ENCODE data around the gene COA8.

Gene COA8

DNA sequence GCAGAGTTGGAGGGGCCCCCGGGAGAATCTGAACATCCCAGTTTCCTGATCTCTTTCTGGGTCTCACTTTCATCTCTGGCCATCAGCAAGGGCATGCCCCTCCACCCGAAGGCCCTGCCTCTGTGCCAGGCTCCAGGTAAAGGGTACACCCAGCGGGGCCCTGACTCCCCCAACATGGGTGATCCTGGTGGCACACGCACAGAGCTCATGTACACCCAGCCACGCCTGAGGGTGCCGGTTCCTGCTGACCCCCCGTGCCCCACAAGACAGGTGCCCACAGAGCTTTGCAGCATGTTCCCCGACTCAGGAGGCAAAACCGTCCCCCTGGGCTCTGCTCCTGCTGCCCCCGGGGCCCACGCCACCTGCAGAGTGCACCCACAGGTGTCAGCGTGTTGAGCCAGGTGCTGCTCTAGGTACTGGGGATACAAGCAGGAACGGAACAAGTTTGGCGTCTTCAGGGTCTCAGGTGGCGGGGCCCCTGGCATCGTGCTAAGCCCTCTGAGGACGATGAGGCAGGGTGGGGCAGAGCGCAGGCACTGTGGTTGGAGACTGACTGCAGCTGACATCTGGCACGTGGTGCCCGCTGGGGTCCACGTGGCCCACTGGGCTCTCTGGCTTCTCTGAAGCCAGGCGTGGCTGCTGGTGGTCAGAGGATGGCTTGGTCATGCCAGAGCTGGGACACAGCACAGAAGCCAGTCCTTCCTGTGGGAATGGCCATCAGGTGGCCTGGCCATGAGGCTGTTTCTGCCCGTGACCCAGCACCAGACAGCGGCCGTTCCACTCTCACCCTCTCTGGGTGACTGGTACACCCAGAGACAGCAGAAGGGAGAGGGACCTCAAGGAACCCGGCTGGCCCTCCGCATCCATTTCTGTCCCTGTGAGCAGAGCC, 14.1 kb upstream of the COA8 start:
- no peak for DNase-seq (ENCODE audit: low read depth in 2 of 2)

DNA sequence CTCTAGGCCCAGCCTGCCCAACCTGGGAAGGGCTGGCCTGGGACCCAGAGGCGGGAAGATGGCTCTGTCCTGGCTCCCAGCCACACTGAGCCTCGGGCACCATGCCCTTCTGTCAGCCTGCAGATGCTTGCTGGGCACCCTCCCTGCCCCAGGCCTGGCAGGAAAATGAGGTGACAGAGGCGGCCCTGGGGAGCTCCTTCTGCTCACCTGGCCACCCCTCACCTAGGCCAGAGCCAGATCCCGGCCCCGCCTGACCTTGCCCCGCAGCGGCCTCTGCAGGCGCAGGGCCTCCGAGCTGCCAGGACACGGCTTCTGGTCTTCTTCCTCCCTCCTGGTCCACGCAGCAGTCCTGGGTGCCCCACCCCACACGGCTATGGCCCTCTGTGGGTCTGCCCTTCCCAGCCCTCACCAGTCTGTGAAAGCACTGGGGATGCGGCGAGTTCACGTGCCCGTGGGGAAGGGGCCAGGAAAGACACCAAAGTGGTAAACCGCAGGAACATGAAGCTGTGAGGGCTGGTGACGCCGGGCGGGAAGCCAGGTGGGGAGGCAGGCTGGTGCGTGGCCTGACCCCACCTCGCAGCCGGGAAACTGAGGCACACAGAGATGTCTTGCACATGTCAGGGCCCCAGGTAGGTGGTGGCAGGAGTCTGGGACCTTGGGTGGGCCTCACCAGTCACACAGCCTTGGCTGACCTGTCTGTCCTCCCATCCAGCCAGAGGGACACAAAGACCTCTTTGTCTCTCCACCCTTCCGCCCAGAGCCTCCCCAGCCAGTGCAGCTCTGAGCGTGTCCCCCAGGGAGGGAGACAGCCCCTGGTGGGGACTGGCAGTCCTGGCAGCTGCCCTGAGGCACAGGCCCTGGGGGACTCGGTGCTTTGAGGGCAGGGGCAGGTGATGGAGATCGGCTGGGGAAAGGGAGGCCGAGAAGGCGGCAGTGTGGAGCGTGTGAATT, 13.1 kb upstream of the COA8 start:
- DNase-seq (ENCODE audit: low read depth in 2 of 2) = no peak

DNA sequence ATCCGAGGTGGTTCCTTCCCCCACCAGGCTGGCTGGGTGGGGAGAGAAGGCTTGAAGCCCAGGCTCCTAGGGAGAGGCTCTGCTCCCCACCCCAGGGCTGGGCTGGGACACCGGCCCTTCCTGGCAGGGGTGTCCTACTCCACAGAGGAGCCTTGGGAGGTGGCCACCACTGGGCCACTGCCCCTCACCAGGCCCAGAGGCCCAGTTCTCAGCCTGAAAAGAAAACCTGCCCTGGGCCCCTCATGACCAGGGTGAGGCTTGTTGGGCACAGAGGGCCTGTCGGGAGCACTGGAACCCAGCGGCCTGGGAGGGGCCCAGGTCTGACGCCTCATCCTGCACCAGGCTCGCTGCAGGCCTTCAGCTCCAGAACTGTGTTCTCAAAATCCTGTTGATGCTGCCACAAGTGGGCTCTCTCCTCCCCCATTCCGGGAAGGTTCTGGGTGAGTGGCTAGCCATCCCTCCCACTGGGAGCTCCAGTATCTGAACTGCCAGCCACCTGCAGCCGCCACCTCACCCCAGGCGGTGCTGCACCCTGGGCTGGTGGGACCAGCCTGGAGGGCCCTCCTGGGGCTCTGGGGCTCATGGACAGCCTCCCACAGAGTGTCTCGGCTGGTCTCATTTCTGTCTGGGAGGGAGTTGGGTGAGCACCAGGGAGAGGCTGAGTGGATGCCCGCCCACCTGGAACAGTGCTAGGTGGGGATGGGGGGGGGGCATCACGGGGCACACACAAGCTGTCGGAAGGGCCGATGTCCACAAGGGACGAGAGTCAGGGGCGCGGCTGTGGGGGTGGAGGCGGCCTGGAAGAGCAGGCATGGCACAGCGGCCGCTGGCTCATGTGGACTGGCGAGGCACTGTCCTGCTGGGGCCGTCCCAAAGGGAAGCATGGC, 12.1 kb upstream of the COA8 start:
- no peak for DNase-seq (ENCODE audit: low read depth in 2 of 2)

DNA sequence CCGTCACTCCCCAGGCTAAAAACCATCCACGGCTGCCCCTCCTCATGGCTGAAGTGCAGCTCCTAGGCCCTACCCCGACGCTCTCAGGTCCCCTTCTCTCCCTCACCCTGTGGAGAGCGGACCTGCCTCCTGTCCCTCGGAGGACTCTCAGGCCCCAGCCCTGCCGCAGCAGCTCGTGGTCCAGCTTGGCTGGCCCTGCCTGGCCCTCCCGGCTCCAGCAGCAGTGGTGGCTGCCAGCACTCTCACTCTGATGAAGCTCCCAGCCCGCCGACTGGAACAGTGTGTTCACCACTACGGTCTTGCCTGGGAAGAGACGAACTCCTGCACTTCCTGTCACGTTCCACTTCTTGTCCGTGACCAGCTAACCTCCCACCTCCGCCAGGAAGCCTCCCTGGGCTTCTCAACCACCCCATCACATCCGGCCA, 11.4 kb upstream of the COA8 start:
- no peak for DNase-seq (ENCODE audit: low read depth in 2 of 2)

DNA sequence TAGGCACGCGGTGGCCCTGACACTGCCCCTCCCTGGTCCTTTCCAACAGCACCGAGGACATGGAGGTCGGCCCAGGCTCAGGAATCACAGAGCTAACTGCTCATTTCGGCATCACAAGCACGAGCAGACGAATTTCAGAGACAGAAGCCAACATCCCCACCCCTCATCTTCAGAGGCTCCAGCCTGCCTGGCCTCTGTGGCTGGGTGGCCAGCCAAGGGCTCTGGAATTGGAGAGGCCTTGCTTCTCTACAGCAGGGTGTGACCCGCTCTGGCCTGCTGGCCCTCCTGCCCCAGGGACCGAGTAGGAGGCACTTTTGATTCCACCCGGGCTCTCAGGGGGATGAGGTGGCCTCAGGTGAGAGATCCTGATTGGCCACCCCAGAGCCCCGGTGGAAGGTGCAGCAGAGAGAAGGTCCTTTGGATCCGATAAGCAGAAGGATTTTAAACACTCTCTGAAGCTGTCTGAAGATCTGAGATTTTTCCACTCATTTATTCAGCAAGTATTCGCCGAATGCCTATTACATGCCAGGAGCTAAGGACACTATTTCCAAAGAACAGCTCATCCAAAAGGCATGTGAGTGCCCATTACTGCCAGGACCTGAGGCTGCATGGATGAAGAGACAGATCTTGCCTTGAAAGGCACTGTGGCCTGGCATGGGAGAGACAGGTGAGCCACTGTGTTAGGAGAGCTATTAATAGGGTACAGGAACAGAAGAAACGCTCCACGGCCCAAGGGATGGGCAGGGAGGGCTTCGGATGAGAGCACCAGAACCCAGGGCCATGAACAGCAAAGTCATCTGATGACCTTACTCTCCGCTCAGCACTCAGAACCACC, 10.5 kb upstream of the COA8 start:
- no peak for DNase-seq (ENCODE audit: low read depth in 2 of 2)

DNA sequence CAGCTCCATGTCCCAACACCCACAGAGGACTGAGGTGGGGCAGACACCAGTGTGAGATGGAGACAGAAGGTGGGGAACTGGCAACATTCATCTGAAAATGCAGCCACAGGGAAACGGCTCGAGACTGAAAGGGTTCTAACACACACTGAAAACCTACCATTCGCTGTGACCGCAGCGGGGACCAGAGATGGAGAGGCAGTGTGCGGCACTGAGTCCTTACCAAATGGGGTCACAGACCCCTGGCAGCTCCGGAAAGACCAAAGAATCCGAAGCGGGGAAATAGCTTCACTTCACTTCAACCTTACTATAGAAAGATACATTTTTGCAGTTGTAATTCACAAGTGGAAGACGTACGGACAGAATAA, 9.9 kb upstream of the COA8 start:
- no peak for DNase-seq (ENCODE audit: low read depth in 2 of 2)

DNA sequence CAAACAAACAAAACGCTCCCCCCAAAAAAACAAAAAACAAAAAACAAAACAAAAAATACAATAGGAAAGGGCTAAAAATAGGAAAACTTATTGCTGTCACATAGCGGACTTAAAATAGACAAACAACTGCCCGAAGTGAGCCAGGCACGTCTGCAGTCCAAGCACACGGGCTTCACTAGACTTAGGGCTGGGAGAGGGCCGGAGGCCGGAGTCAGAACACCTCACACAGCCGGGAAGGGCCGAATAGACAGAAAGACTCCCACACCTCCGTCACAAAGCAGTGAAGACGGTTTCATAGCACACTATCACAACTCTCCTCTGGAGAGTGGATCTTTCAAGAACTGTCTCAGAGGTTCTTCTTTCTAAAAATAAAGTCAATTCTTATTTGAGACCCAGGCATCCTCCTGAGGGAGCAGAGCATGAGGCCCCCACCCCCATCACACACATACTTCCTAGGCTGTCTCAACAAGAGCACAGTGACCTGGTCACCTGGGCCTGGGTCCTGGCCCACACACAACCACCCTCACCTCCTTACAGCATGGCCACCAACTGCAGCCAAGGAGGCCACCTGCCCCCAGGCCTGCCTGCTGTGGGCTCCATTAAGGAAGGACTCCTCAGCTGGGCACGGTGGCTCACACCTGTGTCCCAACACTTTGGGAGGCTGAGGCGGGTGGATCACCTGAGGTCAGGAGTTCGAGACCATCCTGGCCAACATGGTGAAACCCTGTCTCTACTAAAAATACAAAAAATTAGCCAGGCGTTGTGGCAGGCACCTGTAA, 7.0 kb upstream of the COA8 start:
- no peak for DNase-seq (ENCODE audit: low read depth in 2 of 2)

DNA sequence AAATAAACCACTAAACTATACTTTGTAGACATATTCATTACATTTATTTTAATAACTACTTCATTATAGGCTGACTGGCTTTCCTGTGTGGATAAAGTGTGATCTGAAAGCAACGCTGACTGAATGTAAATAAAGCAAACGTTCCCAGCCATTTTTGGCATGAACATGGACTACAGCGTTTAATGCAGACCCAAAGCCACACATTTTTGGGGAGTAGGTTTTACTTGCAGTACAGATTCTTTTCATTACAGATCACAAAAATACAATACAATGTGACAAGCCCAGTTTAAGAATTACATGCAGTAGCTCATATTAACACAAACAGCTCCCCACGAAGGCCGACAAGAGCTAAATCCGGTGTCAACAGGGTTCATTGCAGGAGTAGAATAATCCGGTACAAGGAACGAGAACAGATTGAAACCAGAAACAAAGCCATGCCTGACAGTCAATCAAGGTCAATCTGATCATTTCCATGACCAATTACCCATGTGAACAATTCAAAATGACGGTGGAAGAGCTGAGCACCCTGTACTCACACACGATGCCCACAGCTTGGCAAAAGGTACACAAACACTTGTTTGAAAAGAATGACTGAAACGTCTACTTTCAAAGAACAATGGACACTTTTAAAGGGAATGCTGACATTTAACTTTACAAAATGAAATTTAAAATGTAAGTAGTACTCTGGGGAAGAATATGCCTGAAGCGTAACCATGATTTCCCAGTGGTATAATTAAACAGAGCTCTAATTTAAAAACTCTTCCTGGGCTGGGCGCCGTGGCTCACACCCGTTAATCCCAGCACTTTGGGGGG, 5.6 kb upstream of the COA8 start:
- DNase-seq (ENCODE audit: low read depth in 2 of 2) = no peak

DNA sequence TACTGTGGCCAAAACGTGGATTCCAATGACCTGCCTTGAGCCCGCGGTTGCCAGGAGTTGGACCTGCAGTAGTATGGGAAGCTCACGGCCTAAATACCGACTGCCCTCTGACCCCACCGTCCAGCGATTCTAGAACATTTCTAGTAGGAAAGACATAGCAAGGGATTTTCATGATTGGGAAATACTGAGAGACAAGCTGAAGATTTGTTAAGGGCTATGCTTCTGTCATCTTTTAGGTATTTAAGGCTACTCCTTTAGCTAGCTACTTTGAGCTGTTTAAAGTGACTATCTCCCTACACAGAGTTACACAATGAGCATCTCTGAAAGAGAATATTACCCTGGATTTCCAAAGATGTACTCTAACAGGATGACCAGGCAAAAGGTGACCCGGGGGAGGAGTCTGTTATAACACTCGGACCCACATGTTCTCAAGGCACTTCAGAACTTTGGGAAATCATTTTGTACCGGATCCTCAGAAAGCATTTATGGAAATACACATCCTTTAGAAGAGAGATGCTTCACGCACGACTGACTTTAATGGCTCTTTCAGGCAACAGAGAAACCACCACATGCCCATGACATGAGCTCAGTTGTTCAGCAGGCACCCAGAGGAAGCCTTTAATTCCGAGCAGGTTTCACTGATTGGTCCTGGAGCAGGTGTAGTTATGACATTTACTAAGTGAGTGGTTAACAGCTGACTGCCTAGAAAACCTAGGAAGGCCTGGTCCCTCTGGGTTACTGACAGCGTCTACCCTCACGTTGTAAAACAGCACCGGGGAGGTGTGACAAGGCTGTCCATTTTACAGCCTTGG, 4.5 kb upstream of the COA8 start:
- no peak for DNase-seq (ENCODE audit: low read depth in 2 of 2)

DNA sequence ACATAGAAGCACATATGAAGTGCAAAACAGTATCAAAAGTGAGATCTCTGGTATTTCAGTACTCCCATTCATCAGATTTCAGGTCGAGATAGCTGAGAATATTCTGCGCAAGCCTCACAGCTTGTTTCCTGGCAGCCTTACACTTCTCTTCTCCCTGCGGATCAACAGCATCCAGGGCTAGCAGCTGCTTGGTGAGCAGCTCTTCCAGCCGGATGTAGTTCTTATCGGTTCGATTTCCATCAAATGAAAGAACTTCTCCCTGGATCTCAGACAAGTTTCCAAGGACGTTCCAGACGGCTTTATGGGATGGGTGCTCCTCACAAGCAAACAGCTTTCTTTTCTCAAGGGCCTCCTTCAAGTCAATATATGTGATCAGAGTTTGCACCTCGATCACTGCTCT, 3.0 kb upstream of the COA8 start:
- no peak for DNase-seq (ENCODE audit: low read depth in 2 of 2)

DNA sequence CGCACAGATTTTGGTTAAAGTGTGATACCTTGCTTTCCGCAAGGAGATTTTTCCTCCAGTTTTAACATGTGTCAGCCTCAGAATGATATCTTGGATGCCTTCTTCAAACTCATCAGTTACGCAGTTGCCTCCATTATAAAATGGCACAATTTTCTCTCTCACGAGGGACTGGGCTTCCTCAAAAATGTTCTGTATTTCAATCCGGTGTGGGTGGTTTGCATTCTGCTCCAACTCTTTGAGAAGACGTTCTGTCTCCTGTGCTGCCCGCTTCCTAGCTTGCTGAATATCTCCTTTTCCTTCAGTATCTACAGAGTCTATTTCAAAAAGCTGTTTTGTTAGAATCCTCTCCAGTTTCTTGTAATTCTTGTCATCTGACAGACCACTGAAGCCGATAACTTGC, 2.1 kb upstream of the COA8 start:
- no peak for DNase-seq (ENCODE audit: low read depth in 2 of 2)

DNA sequence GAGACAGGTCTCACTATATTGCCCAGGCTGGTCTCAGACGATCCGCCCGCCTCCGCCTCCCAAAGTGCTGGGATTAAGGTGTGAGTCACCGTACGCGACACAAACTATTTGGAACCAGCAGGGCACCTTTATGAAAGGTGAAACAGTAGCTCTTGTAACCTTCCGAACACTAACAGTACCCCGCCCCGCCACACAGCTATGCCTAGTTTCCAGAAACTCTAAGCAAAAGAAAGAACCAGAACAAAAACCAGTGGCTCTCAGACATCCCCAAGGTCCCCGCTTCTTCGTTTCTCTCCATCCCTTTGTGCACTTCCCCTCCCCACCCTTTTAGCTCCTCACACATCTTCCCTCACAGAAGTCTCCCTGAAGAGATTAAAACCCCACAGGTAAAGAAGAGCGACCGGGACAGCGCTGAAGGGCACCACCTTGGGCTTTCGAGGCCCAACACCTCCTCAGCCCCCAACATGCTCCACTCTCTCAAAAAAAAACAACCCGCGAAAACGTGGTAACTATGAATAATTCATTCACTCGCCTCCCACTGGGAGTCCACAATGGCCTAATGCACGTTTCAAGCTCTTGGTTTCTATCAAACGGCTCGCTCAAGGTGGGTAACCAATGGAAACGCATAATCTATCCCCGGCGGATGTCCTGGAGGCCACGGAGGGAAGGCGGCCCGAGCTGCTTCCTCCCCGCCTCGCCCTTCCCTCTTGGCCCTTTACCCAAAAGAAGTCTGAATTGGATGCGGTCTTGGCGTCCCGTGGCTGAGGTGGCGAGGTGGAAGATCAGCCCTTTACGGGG, 1.2 kb upstream of the COA8 start:
- no peak for DNase-seq (ENCODE audit: low read depth in 2 of 2)

DNA sequence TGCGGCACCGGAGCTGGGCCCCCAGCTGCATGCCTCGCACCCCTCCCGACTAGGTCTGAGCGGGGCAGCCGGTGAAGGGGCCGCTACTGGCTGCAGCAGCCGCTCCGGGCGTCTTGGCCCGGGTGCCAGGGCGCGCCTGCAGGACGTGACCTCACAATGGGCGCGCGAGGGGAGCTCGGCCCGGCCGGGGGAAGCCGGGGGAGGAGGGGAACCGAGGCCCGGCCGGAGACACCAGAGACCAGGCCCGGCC, 656 bp upstream of the COA8 start:
- DNase-seq (ENCODE audit: low read depth in 2 of 2) = no peak

DNA sequence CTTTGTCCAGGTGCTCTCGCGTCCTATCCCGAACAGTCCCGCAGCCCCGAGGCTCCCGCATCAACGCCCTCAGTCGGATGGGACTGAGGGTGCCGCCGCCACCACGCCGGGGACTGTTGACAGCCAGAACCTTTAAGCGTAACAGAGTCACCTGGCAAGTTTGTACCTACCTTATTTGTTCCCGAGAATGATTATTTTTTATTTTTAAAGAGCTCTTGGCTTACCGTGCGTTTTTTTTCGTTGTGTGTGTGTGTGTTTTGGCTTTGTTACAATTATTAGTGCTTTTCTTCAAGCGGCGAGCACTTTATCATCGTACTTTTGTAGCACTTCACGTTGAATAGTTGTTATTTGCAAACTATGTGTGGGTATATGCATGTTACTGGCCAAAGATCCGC, 463 bp downstream of the COA8 start:
- DNase-seq (ENCODE audit: low read depth in 2 of 2) = no peak

DNA sequence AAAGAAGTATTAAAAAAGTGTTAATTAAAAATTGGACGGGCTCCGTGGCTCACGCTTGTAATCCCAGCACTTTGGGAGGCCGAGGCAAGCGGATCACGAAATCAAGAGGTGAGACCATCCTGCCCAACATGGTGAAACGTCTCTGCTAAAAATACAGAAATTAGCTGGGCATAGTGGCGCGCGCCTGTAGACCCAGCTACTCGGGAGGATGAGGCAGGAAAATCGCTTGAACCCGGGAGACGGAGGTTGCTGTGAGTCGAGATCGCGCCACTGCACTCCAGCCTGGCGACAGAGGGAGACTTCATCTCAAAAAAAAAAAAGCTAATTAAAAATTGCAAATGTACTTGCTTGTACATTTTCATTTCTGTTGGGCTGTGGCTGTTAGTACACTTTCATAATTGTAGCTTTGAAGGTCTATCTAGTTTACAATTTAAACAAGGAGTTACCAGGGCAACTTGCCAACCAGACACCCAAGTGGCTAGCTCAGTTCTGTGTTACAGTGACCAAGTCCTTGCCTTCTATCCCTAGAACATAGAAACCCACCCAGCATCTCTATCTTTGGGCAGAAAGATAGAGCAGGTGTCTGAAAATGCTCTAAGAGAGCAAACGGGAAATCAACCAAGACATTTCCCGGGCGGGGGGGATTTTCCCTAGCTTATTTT, 1.2 kb downstream of the COA8 start:
- DNase-seq (ENCODE audit: low read depth in 2 of 2) = no peak

DNA sequence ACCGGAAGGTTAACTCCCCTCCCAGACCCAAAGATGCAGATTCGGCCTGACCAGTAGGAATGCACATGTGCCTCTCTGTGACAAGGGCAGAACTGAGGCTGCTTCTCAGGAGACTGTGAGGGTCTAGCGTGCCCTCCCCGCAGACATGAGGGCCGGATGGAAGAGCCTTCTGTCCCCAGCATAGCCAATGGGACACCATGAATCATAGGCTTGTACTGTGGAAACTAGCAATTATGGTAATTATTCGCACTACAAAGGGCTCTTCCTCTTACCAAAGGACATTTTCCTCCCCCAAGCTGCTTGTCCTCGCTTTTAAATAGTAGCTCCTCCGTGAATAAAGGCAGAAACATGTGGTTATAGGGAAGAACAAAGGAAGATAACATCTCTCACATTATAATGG, 6.2 kb downstream of the COA8 start:
- DNase-seq (ENCODE audit: low read depth in 2 of 2) = no peak

DNA sequence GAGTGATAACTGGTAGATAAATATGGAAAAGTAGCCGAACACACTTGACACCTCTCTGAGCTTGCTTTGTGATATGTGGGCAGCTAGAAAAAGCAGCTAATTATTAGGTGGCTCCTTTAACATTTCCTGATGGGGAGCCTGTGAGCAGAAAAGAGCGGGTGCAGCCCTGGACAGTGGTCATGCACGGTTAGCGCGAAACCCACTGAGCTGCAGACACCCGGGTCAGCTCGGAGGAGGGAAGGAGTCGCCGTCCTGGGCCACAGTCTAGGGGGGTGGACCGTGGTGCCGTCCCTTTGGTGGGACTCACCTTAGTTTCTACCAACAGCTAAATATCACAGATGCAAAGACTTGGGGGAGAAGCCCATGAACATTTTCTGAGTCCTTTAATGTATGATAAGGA, 6.6 kb downstream of the COA8 start:
- no peak for DNase-seq (ENCODE audit: low read depth in 2 of 2)
